ENCODE measurements around the gene FNDC10.

FNDC10 gene

DNA sequence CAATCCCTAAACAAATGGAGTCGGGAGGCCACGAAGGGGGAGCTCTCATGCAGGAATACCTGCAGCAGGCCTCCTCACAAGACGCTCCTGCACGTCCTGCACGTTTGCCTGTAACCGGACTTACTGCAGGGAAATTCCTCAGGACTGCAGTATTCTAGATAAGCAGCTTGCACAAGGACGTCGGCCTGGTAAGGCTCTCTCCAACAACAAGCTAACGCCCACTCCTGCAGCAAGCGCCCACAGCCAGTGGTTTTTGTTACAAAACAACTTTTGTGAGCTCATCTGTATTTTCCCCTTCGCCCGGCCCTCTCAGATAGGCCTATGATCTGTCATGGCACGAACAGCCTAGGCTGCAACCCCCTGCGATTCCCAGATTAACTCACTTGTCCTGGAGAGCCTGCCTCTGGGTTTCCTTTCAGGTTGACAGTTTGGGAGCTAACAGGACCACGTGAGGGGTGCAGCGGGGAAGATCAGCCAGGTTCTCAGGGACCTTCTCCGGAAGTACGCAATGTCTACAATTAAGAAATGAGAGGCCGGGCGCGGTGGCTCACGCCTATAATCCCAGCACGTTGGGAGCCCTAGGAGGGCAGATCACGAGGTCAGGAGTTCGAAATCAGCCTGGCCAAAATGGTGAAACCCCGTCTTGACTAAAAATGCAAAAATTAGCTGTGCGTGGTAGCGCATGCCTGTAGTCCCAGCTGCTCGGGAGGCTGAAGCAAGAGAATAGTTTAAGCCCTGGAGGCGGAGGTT lies 14.4 kb upstream of the FNDC10 start:
- no peak for TF ChIP-seq ZFX (IDR thresholded peaks at IDR 0.05; ENCODE audit: borderline replicate concordance)
- TF ChIP-seq, protein P1, sequence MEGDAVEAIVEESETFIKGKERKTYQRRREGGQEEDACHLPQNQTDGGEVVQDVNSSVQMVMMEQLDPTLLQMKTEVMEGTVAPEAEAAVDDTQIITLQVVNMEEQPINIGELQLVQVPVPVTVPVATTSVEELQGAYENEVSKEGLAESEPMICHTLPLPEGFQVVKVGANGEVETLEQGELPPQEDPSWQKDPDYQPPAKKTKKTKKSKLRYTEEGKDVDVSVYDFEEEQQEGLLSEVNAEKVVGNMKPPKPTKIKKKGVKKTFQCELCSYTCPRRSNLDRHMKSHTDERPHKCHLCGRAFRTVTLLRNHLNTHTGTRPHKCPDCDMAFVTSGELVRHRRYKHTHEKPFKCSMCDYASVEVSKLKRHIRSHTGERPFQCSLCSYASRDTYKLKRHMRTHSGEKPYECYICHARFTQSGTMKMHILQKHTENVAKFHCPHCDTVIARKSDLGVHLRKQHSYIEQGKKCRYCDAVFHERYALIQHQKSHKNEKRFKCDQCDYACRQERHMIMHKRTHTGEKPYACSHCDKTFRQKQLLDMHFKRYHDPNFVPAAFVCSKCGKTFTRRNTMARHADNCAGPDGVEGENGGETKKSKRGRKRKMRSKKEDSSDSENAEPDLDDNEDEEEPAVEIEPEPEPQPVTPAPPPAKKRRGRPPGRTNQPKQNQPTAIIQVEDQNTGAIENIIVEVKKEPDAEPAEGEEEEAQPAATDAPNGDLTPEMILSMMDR (IDR thresholded peaks at IDR 0.05): no peak
- H3K27ac ChIP-seq: peak overlapping the region; percentile 98

DNA sequence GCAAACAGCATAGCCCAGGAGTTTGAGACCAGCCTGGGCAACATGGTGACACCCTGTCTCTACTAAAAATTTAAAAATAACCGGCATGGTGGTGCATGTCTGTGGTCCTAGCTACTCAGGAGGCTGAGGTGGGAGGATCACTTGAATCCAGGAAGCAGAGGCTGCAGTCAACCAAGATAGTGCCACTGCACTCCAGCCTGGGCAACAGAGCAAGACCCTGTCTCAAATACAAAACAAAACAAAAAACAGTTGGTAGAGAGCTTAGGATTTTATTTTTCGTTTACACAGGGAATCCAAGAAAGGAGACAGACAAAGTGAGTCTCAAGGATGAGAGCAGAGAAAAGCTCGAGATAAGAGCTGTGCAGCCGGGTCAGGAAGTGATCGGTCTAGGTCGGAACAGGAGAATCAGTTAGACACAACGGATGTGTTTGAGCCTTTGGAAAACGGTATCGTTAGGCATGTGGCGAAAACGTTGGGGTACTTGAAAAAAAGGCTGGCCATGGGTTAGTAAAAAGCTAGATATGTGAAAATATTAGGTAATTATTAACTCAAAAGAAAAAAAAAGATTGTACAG lies 13.7 kb upstream of the FNDC10 start:
- H3K27ac ChIP-seq: peak overlapping the region; percentile 98
- no peak for TF ChIP-seq ZFX (IDR thresholded peaks at IDR 0.05; ENCODE audit: borderline replicate concordance)
- TF ChIP-seq, protein P1 (IDR thresholded peaks at IDR 0.05): no peak

DNA sequence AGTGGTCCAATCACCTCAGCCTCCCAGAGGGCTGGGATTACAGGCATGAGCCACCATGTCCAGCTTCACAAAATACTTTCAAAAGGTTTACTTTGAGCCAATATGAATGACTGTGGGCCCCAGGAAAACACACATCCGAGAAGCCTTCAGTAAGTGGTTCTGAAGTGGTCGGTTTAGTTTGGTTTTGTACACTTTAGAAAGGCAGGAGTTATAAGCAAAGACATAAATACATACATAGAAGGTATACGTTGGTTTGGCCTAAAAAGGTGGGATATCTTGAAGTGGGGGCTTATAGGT lies 12.1 kb upstream of the FNDC10 start:
- no peak overlapping the region for H3K27ac ChIP-seq
- TF ChIP-seq, protein P1 (IDR thresholded peaks at IDR 0.05): no peak
- TF ChIP-seq ZFX (IDR thresholded peaks at IDR 0.05; ENCODE audit: borderline replicate concordance): no peak

DNA sequence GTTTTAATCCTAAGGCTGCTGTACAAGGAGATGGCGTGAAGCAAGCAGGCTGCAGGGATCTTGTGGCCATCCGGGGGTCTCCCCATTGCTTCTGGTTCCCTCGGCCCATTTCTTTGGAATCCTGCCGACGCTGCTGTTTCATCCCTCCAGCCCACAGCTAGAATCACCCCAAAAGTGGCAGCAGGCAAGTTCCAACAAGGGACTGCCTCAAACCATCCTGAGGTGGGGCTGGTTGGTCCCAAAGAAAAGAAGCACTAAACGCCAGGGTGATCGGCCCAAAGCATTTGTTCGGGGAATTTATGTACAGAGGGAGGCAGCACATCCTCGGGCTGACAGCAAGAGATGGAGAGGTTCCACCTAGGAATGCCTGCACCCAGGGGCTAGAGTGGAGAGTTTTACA lies 10.9 kb upstream of the FNDC10 start:
- TF ChIP-seq ZFX (IDR thresholded peaks at IDR 0.05; ENCODE audit: borderline replicate concordance): no peak
- TF ChIP-seq, protein P1 (IDR thresholded peaks at IDR 0.05): no peak
- no peak overlapping the region for H3K27ac ChIP-seq

DNA sequence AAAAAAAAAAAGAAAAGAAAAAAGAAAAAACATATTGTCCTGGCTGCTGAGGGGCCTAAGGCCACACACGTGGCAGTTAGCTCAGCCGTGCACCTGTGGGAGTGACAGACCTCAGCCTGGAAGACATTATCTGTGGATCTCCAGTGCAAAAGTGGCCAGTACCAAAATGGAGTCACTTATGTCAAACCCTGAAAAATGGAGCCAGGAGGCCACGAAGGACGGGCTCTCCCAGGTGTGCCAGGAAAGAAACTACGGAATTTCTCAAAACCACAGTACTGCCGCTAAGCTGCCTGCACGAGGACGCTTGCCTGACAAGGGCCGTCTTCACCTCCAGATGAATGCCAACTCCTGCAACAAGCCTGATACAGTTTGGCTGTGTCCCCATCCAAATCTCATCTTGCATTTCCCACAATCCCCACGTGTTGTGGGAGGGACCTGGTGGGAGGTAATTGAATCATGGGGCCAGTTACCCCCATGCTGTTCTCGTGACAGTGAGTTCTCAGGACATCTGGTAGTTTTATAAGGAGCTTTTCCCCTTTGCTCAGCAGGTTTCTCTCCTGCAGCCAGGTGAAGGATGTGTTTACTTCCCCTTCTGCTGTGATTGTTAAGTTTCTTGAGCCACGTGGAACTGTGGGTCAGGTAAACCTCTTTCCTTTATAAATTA lies 10.0 kb upstream of the FNDC10 start:
- no peak for TF ChIP-seq ZFX (IDR thresholded peaks at IDR 0.05; ENCODE audit: borderline replicate concordance)
- TF ChIP-seq, protein P1 (IDR thresholded peaks at IDR 0.05): no peak
- no peak overlapping the region for H3K27ac ChIP-seq

DNA sequence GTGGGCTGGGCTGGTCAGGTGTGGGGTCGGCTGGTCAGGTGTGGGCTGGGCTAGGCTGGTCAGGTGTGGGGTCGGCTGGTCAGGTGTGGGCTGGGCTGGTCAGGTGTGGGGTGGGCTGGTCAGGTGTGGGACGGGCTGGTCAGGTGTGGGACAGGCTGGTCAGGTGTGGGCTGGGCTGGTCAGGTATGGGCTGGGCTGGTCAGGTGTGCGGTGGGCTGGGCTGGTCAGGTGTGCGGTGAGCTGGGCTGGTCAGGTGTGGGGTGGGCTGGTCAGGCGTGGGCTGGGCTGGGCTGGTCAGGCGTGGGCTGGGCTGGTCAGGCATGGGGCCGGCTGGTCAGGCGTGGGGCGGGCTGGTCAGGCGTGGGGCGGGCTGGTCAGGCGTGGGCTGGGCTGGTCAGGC lies 6.3 kb upstream of the FNDC10 start:
- TF ChIP-seq ZFX (IDR thresholded peaks at IDR 0.05; ENCODE audit: borderline replicate concordance): no peak
- TF ChIP-seq, protein P1 (IDR thresholded peaks at IDR 0.05): no peak
- H3K27ac ChIP-seq: no peak overlapping the region

DNA sequence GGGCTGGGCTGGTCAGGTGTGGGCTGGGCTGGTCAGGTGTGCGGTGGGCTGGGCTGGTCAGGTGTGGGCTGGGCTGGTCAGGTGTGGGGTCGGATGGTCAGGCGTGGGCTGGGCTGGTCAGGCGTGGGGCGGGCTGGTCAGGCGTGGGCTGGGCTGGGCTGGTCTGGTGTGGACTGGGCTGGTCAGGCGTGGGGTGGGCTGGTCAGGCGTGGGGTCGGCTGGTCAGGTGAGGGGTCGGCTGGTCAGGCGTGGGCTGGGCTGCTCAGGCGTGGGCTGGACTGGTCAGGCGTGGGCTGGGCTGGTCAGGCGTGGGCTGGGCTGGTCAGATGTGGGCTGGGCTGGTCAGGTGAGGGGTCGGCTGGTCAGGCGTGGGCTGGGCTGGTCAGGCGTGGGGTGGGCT lies 5.8 kb upstream of the FNDC10 start:
- no peak overlapping the region for H3K27ac ChIP-seq
- no peak for TF ChIP-seq ZFX (IDR thresholded peaks at IDR 0.05; ENCODE audit: borderline replicate concordance)
- TF ChIP-seq, protein P1 (IDR thresholded peaks at IDR 0.05): no peak

Measured in 22Rv1 (cell line).